ENCODE data around the gene WBP1L.
A peak's percentile ranks its signal among the peaks of the same experiment; 100 is the strongest.
"Not testable (repeated sequence)": the region's sequence is repeated elsewhere in the genome, so short reads cannot be mapped to it uniquely, and the experiment has no call there.

Gene WBP1L

DNA sequence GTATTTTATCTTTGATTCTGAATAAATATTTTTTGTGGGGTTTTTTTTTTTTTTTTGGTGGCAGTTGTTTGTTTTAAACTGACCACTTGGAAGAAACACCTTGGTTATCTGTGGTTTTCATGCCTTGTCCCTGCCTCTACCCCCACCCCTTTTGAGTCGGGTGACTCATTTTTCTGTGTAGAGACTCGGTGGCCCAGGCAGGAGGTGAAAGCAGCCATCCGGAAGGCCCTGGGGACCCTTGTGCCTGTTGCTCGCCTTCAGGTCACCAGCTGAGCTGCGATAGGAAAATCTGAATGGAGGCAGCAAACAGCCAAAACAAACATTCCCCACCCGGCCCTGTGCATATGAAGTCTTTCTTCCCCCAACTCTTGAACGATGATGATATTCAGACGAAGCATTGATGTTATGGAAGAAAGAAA lies 70.7 kb downstream of the WBP1L start:
- DNase-seq, result no peak

DNA sequence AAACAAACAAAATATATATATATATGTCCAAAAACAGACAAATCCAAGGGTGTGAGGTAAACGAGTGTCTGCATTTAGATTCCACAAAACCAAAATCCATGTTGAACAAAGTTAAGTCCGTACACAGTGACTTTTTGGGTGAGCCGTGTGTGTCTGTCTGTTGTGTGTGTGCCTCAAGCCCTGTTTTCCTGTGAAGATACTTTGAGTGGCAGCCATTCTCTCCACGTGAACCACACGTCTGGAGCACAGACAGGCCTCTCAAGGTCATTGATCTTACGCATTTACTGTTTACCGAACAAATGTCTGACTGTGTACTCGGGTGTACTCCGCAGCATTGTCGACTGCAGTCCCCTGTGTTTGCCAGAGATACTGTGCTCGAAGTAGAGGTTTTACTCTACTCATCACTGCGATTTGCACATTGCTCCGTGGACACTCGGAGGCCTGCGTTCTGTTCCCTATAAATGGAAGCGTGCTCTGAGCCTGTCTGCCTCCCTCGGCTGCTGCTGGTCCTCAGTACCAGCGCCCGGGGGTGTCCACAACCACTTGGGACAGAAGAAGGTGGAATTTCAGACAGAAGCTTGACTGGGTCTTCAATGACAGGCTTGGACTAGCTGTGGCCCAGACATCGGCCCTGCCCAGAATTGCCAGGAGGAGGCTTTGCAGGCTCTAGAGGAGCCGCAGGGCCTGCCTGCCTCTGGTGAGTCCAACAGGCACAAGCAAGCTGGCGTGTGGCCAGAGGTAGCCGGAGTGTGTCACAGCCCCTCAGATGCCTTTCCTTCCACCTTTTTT lies 71.3 kb downstream of the WBP1L start:
- DNase-seq, result no peak

DNA sequence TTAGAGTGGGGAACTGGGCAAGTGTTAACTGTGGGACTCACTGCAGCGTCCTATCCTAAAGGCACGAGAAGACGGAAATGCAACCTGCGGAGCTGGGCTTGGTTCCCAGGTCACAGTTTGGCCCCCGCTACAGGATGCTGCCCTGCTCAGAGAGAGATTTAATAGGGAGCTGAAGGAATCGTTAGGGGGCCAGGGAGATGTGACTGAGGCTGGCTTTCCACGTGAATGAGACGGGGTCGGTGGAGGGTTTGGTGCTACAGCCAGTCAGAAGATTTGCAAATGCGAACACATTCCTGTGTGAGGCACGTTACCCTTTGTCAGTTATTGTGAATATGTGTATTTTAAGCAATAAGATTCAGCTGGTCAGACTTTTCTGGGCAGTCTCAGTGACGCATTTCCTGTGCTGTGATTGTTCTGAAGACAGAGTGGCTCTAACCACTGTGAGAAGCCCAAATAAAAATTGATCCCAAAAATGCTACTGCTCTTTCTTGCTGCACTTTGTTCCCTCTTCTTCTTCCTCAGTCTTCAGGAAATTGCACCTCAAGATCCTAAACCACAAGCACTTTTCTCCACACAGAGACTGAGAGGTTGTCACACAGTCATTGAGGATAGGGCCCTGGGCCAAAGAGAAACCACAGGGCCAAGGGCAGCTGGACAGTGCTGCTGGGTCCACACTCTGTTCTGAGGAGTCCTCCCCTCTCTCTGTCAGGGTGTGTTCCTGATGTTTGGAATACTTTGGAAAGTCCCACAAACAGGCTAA lies 72.2 kb downstream of the WBP1L start:
- no peak for DNase-seq

DNA sequence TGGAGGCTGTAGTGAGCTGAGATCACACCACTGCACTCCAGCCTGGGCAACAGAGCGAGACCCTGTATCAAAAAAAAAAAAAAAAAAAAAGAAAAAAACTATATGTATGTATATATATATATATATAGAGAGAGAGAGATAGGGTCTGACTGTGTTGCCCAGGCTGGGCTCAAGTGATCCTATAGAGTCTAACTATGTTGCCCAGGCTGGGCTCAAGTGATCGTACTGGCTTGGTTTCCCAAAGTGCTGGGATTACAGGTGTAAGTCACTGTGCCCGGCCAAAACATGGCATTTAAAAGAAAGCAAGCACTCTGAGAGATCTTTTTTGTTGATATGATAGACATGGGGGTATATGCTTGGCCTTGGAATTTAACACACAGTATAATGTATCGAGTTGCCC lies 73.4 kb downstream of the WBP1L start:
- no peak for DNase-seq

DNA sequence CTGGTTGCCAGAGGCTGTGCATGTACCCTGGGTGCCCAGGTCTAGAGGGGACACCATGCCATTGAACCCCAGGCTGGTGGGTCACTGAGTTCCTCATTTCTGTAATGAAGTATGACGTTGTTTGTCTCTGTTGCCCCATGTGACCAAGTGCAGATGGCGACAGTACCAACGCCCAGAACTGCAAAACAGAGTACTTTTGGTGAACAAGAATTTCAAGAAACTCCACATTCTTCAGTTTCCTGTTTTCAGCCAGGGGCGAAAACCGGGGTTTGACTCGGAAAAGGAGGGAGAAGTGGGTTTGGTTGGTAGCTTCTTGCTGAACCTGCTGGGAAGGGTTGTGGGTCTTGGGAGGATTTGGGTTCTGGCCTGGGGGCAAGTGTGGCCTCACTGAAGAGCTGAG lies 75.3 kb downstream of the WBP1L start:
- no peak for DNase-seq

DNA sequence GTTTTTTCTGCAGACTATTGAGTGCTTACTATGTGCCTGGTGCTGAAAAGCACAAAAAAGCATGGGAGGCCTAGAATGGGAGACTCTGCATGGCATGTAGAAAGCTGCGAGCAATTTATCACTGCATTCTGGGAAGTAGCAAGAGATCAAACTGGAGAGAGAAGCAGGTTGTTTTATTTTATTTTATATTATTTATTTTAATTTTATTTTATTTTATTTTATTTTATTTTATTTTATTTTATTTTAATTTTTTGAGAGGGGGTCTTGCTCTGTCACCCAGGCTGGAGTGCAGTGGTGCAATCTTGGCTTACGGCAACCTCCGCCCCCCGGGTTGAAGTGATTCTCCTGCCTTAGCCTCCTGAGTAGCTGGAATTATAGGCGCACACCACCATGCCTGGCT lies 76.3 kb downstream of the WBP1L start:
- DNase-seq, result not testable (repeated sequence)

DNA sequence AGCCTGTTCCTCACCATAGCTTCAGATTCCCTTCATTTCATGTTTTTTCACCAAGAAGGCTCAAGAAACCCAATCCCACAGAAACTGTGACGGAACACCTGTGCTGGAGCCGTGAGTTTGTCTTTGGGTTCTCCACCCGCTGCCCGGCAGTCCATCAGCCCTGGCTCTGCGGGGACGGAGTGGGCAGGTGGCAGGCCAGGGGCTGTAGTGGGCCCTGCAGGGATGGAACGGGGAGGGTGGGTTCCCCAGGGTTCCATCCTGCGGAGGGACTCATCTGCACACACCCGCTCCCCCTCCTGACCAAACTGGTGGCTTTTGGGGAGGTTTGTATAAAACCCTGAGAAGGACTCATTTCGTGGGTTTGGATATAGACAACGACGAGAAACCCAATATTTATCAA lies 78.5 kb downstream of the WBP1L start:
- DNase-seq, result no peak

DNA sequence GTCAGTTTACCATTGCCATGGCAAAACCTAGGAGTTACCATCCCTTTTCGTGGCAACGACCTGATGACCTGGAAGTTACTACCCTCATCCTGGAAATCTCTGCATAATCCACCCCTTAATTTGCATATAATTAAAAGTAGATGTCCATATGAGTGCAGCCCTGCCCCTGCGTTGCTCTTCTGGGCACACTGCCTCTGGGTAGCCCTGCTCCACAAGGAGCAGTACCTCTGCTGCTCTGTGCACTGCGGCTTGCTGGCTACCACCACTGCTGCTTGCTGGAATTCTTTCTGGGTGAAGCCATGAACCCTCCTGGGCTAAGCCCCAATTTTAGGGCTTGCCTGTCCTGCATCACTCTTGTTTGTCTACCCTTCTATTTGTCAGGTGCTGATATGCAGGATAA lies 80.9 kb downstream of the WBP1L start:
- no peak for DNase-seq

DNA sequence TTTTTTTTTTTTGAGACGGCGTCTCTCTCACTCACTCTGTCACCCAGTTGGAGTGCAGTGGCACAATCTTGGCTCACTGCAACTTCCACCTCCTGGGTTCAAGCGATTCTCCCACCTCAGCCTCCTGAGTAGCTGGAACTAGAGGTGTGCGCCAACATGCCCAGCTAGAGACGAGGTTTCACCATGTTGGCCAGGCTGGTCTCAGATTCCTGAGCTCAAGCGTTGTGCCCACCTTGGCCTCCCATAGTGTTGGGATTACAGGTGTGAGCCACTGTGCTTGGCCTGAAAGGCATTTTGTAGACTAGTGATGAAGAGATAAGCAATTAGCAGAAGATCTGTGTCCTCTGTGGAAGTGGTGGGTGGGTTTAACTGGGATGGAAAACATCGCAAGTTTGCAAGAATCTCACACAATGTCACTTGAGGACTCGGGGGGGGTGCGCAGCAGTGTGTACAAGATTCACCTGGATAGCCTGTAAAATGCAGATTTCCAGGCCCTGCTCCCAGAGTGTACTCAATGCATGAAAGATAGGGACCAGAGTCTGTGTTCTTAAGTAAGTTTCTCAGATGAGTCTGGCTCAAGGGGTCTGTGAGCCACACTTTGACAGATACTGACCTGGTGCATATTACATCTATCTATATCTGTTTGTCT lies 82.5 kb downstream of the WBP1L start:
- DNase-seq, result no peak

DNA sequence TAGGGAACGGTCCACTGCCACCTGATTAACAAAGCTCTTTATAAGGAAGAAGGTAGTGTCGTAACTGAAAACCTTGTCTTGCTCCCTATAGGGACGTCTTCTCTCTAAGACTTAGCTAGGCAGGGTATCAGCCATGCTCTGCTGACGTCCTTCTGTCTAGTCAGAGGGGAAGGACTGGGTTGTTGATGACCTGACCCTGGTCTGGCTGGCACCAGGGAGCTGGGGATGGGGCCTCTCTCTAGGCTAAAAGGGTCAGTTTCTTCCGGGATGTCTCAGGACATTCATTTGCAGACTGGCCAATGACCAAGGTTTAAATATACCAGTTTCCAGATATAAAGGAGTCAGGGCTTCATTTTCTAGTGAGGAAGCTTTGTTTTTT lies 83.8 kb downstream of the WBP1L start:
- DNase-seq, result no peak

DNA sequence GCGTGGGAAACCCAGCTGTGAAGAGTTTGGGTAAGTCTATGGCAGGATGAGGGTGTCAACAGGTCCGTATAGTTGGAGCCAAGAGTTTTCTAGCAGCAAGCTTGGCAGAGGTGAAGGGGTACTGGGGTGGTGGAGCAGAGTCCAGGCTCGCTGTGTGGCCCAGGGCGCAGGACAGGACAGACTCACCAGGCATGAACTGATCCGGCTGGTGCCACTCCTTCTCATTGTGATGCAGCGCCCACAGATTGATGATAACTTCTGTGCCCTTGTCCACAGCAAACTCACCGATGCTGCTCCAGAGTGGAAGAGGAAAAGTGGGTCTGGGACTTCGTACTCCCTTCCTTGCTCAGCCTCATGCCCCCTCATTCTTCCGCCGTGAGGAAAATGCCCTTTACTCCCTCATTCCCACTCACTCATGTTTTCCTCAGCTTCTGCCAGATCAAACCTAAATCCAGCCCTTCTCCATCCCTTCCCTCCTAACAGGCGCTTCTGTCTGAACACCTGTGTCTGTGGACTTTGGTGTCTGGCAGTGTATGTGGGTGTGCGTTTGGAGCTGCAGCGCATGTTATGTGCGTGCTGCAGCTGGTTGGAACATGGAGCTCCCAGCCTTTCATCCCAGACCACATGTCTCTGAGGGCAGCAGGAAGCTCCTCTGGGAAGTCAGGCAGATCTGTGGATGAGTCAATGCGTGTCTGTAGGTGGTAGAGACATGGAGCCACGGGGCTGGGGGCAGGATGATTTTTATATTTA lies 87.7 kb downstream of the WBP1L start:
- DNase-seq, result no peak

DNA sequence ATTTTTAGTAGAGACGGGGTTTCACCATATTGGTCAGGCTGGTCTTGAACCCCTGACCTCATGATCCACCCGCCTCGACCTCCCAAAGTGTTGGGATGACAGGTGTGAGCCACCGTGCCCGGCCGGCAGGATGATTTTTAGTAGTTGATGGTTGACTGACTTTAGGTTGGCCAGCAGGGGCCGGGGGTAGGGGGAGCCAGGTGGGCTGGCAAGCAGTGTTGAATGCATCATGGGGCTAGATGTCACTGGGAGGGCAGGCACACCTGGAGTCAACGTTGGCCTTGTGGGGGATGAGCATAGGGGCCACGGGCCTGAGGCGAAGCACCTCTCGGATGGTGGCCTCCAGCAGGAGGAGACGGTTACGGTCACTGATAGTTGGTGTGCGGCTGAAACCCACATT lies 88.5 kb downstream of the WBP1L start:
- no peak for DNase-seq

DNA sequence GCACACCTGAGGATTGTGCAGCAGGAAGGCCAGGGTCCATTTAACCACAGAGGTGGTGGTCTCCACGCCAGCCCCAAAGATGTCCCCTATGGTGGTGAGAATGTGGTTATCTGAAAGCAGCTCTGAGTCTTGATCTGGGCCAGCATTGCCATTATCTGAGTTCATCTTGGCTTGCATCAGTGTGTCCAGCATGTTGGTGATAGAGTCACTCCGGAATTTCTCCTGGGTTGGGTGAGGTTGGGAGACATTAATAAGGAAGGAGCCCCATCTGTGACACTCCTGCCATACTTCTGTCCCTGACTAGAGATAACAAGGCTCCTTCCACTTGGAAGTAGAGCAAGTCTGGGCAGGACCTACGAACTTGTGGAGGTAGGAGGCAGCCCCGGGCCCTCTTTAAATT lies 89.2 kb downstream of the WBP1L start:
- DNase-seq, result no peak

DNA sequence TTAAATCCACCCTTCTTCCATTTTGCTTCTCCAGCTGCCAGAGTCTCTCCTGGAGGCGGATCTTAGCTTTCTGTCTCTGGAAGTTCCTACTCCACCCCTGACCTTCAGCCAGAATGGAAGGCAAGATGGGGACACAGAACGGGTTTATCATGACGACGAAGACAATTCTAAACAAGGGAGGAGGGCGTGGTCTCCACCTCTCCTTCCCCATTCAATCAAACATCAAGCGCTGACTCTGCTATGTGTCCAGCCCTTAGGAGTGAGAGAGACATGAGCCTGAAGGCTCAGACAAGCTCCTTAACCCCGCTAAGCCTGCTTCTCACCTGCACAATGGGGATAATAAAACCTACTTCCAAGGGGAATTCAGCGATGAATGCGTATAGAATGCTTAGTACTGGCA lies 90.4 kb downstream of the WBP1L start:
- no peak for DNase-seq

DNA sequence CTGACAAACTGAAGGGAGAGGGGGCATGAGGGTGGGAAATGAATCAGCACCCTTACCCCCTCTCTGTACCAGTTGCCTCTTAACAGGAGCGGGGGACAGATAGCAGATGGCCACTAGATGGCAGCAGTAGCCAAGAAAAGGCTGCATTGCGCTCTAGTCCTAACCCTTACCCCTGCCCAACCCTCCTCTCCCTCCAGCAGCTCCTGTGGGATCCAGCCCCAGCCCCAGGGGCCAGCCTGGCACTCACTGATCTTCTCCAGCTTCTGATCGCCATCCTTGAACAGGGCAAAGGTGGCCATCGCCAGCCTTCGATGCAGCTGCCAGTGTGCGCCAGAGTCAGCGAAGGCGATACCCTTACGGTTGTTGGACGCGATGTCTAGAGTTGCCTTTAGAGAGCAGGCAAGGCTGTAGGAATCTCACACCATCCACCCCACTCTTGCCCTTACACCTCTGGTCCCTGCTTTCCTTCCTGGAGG lies 91.3 kb downstream of the WBP1L start:
- peak; percentile 18 for DNase-seq

DNA sequence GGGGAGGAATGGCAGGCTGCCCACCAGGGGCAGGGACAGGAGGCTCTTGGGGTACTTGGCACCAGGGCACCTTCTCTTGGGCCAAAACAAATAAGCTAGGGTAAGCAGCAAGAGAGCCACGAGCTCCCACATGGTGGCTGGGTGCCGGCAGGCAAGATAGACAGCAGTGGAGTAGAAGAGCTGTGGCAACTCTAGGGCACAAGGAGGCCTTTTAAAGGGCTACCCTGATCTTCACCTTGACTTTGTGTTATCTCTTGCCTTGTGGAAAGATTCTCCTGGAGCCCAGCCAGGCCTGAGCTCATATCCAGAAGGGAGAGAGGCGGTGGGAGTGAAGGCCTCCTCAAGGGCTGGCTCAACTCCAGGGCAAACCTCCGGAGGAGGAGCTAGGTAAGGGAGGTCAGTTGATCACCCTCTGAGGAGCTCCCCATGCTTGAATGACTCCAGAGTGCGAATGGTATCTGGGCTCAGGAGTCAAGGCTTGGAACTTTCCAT lies 93.5 kb downstream of the WBP1L start, which contains the start of gene CYP17A1:
Gene CYP17A1, minus strand, starts transcription at position 184 of the 492 bp plus-strand sequence. Its CDS starts 52 bp downstream, at position 132.
- peak; percentile 33 for DNase-seq

DNA sequence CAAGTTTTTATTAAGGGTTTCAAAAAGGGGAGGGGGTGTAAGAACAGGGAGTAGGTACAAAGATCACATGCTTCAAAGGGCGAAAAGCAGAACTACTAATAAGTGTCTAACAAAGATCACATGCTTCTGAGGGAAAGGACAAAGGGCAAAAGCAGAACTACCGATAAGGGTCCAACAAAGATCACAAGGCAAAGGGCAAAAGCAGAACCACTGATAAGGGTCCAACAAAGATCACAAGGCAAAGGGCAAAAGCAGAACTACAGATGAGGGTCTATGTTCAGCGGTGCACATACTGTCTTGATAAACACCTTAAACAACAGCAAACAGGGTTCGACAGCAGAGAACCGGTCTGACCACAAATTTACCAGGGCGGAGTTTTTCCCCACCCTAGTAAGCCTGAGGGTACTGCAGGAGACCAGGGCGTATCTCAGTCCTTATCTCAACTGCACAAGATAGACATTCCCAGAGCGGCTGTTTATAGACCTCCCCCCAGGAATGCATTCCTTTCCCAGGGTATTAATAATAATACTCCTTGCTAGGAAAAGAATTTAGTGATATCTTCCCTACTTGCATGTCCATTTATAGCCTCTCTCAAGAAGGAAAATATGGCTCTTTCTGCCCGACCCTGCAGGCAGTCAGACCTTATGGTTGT lies 94.7 kb downstream of the WBP1L start:
- DNase-seq, result not testable (repeated sequence)

DNA sequence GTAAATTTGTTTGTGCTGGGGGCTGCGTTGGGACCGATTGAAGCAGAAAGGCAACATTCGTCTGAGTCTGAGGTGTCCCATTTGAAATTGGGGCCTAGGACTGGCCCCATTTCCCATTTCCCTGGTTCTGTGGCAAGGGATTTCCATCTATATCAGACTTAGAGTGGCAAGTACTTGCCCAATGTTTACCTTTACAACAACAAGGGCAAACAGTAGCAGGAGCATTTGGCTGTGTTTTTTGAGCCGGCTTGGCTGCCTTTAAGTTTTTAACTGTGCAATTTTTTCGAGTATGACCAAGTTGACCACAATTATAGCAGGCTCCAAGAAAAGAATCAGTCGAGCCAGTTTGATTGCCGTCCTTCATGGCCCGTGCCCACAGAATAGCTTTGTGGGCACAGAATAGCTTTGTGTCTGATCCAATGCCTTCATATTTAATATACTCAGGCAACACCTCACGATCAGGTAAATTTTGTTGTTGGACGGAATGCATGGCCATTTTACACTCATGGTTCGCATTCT lies 98.1 kb downstream of the WBP1L start:
- no peak for DNase-seq

DNA sequence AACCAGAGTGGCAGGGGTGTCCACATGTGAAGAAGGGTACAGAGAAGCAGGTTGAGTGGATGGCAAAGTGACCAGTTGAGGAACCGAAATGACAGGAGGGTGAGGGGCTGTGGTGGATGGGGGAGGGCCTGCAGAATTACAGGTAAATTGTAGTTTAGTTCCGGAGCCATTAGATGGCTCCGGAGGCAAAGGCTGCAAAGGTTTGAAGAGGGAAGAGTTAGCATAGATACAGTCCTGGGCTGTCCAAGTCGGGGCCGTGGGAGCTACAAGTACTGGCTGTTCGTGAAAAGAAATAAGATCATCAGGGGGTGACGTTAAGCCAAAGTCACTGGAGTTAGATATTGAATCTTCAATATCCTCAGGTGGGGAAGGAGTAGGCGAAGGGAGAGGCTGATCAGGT lies 99.4 kb downstream of the WBP1L start:
- DNase-seq, result not testable (repeated sequence)

DNA sequence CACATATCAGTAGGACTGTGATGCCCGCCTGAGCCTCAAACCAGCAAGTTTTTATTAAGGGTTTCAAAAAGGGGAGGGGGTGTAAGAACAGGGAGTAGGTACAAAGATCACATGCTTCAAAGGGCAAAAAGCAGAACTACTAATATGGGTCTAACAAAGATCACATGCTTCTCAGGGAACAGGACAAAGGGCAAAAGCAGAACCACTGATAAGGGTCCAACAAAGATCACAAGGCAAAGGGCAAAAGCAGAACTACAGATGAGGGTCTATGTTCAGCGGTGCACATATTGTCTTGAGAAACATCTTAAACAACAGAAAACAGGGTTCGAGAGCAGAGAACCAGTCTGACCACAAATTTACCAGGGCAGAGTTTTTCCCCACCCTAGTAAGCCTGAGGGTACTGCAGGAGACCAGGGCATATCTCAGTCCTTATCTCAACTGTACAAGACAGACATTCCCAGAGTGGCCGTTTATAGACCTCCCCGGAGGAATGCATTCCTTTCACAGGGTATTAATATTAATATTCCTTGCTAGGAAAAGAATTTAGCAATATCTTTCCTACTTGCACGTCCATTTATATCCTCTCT lies 100.5 kb downstream of the WBP1L start:
- not testable (repeated sequence) for DNase-seq

DNA sequence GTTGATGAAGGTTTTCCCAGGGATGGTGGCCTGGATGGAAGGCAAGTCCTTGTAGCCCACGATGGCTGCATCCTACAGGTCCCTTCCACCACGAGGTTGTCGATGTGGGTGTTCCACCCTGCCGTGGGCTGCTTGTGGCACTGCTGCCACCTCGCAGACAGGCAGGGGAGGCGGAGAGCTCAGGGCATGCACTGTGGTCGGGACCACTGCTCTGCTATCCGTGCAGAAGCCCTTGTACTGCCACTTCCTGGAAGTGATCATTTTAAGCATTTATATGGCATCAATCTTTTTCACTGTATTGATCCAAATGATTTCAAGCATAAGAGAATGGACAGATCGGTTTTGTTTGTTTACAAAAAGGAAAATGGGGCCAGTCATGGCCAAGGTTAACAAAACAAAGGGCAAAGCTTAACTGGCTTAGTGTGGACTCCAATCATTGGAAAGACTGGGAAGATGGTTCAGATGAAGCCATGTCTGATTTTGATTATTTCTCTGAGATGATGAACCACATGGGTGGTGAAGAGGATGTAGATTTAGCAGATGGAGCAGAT lies 101.7 kb downstream of the WBP1L start:
- DNase-seq, result no peak

All from NCI-H2029 (cell line).